ENCODE results near the gene TMEM245. TPM values are rescaled to one million over a fixed set of nuclear protein-coding genes. Genes with fewer than 3 reads are reported as not detected.

The TMEM245 gene
- total RNA-seq, 1 donor from 2014 or later = 49.7 TPM

DNA sequence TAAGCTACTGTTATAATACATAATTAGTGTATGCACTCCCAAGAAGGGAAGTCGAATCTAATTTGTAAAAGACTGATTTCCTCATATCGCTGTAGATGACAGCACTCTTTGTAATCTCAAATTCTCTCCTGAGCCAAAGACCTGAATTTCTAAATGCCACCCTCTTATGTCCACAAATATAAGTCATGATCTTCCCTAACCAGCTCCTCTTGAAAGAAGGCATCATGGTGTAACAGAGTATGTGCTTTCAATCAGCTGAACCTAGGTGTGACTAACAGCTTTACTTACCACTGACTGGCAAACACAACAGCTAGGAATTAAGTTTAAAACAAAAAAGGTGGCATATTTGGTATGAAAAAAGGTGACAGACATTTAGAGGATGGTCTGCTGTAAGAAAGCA, 72.5 kb downstream of the TMEM245 start:
- intact Hi-C loops (cut with DNase I) = no loop called here
- no peak for DNase-seq (ENCODE audit: low spot score in 2 of 2)

DNA sequence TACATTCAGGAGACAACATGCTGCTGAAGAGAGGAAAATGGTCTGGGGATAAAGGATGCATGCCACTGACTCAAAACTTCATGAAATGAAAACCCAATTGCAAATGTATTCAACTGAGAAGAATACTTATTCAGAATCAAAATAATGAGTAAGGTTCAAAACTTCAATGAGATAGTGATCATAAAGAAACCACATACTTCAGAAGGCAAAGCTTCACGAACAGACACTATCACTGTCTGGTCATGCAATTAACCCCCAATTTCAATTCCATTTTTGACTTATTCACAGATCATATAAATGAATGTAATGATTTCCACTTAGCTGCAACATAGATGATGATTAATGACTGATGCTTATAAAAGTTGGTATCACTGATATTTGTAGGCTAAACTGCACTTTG, 73.4 kb downstream of the TMEM245 start:
- intact Hi-C loops (cut with DNase I) = no loop called here
- Histone ChIP-seq H3K36me3 (peaks cover 37 to 73% of the 10 kb centered on the region in 2 donors), H3K9me3 (no peaks in the 10 kb centered on the region)

More for the DNA sequence above, 72.5 kb downstream of the TMEM245 start:
- TF ChIP-seq, protein P1, sequence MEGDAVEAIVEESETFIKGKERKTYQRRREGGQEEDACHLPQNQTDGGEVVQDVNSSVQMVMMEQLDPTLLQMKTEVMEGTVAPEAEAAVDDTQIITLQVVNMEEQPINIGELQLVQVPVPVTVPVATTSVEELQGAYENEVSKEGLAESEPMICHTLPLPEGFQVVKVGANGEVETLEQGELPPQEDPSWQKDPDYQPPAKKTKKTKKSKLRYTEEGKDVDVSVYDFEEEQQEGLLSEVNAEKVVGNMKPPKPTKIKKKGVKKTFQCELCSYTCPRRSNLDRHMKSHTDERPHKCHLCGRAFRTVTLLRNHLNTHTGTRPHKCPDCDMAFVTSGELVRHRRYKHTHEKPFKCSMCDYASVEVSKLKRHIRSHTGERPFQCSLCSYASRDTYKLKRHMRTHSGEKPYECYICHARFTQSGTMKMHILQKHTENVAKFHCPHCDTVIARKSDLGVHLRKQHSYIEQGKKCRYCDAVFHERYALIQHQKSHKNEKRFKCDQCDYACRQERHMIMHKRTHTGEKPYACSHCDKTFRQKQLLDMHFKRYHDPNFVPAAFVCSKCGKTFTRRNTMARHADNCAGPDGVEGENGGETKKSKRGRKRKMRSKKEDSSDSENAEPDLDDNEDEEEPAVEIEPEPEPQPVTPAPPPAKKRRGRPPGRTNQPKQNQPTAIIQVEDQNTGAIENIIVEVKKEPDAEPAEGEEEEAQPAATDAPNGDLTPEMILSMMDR (IDR thresholded peaks at IDR 0.05) = no peak
- Histone ChIP-seq H3K36me3 (peaks cover 37 to 71% of the 10 kb centered on the region in 2 donors), H3K4me1 (peaks cover 0 to 3% of the 10 kb centered on the region in 2 donors), H3K27me3 (no peaks in the 10 kb centered on the region), H3K4me3 (no peak overlapping the region), H3K9me3 (no peaks in the 10 kb centered on the region), H3K27ac (no peak overlapping the region)

DNA sequence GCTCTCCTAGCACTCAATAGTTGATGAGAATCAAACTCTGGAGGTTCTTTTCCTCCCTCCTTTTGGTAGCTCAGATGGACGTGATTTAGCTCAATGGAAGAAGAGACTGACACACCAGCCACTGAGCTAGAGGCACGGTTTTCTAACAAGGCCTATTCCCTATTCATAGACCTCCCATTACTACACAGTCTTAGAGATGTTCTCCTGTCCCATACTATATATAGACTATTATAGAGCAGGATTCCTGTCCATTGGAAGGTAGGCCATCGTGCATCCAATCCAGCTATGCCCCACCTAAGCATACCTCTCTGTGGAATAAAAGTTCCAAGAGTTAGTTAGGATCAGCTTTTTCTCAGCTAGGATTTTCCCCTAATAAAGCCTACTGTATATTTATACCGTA, 76.2 kb downstream of the TMEM245 start:
- TF ChIP-seq, protein P1 (IDR thresholded peaks at IDR 0.05) = no peak
- Histone ChIP-seq H3K9me3 (no peaks in the 10 kb centered on the region), H3K4me3 (no peak overlapping the region), H3K36me3 (peaks cover 20 to 59% of the 10 kb centered on the region in 2 donors), H3K4me1 (no peaks in the 10 kb centered on the region), H3K27ac (no peak overlapping the region), H3K27me3 (no peaks in the 10 kb centered on the region)
- intact Hi-C loops (cut with DNase I) = no loop called here
- DNase-seq (ENCODE audit: low spot score in 2 of 2) = no peak

More for the DNA sequence above, 73.4 kb downstream of the TMEM245 start:
- H3K4me1 ChIP-seq = no peaks in the 10 kb centered on the region
- no peak for DNase-seq (ENCODE audit: low spot score in 2 of 2)
- H3K4me3 ChIP-seq = no peak overlapping the region
- TF ChIP-seq, protein P1 (IDR thresholded peaks at IDR 0.05) = no peak
- H3K27ac ChIP-seq = no peak overlapping the region
- no peaks in the 10 kb centered on the region for H3K27me3 ChIP-seq

DNA sequence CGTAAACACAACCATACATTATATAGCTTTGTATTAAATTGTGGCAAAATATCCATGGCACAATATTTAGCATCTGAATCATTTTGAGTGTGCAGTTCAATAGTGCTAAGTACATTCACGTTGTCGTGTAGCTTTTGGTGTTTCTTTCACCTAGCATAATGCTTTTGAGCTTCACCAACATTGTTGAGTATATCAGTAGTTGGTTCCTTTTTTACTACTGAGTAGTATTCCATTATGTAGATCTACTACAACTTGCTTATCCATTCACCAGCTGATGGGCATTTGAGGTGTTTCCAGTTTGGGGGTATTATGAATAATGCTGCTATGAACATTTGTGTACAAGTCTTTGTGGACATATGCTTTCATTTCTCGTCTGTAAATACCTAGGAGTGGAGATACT, 79.2 kb downstream of the TMEM245 start:
- TF ChIP-seq, protein P1 (IDR thresholded peaks at IDR 0.05) = no peak
- Histone ChIP-seq H3K4me1 (peaks cover 0 to 7% of the 10 kb centered on the region in 2 donors), H3K27me3 (no peaks in the 10 kb centered on the region), H3K4me3 (no peak overlapping the region), H3K36me3 (peaks cover 8 to 36% of the 10 kb centered on the region in 2 donors), H3K9me3 (no peaks in the 10 kb centered on the region), H3K27ac (no peak overlapping the region)
- no peak for DNase-seq (ENCODE audit: low spot score in 2 of 2)
- intact Hi-C loops (cut with DNase I) = no loop called here

DNA sequence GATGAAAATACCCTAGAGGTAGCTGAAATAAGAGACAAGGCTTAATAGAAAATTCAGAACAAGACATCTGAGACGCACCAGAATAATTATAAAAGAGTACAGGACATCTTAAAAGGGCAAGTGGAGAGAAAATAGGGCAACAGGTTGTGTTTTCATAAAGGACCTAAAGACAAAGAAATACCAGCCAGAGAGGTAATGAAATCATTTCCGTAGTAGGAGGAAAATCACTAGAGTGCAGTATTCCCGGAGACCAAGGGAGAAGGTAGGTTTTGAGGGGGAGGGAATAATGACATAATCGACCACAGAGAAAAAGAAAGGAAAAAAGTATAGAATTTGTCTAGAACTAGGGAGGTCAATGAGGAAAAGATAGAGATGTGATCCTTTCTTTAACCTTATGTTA, 80.2 kb downstream of the TMEM245 start:
- intact Hi-C loops (cut with DNase I) = loop anchor here (5.0 kb wide), 1 partner anchor 107 kb away; the partner anchor contains the start of genes ABITRAM and ELP1
- no peak for DNase-seq (ENCODE audit: low spot score in 2 of 2)
- Histone ChIP-seq H3K27me3 (no peaks in the 10 kb centered on the region), H3K27ac (no peak overlapping the region), H3K9me3 (no peaks in the 10 kb centered on the region), H3K4me3 (no peak overlapping the region), H3K36me3 (peaks cover 6 to 30% of the 10 kb centered on the region in 2 donors), H3K4me1 (peaks cover 0 to 11% of the 10 kb centered on the region in 2 donors)
- TF ChIP-seq, protein P1 (IDR thresholded peaks at IDR 0.05) = no peak

Measured in ascending aorta (tissue), 2 donors.